ENCODE measurements around the gene ZNF813.

DNA sequence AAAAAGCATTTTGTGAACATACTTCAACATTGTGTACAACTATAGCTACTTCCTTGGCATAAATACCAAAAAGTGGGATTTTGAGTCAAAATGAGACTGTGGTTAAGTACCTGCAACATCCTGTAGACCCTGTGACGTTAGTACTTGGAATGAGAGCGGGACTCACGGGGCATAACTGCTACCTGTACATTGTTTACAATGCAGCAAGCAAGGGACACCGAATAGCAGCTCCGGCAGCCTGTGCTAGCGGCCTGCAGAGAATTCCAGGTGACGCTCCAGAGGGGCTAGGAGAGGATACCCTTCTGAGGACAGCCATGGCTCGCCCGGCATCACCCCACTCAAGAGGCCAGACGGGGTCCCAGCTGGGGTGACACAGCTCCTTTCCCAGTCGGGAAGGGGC lies 69.6 kb downstream of the ZNF813 start:
- TF ChIP-seq POLR2A (IDR thresholded peaks at IDR 0.05) = no peak
- TF ChIP-seq, protein P1, sequence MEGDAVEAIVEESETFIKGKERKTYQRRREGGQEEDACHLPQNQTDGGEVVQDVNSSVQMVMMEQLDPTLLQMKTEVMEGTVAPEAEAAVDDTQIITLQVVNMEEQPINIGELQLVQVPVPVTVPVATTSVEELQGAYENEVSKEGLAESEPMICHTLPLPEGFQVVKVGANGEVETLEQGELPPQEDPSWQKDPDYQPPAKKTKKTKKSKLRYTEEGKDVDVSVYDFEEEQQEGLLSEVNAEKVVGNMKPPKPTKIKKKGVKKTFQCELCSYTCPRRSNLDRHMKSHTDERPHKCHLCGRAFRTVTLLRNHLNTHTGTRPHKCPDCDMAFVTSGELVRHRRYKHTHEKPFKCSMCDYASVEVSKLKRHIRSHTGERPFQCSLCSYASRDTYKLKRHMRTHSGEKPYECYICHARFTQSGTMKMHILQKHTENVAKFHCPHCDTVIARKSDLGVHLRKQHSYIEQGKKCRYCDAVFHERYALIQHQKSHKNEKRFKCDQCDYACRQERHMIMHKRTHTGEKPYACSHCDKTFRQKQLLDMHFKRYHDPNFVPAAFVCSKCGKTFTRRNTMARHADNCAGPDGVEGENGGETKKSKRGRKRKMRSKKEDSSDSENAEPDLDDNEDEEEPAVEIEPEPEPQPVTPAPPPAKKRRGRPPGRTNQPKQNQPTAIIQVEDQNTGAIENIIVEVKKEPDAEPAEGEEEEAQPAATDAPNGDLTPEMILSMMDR (IDR thresholded peaks at IDR 0.05) = no peak
